Ovary (tissue), 9 donors: ENCODE measurements around the gene WRNIP1. TPM values are rescaled to one million over a fixed set of nuclear protein-coding genes. Genes with fewer than 3 reads are reported as not detected.
A peak's percentile ranks its signal among the peaks of the same experiment; 100 is the strongest.

Source experiments
- DNase-seq, 5 donors: peaks; one replicate each; pipeline ENCODE4 v3.0.0-alpha.2; 2019 to 2020
- H3K27ac ChIP-seq, 2 donors: fragments of 200-600 bp; one replicate each; pipeline versions ENCODE4 v1.5.1 to v1.8.0; 2019 to 2022
- H3K27me3 ChIP-seq: fragments of 200-600 bp; one replicate; pipeline ENCODE4 v1.8.0; 2022
- H3K36me3 ChIP-seq: fragments of 200-600 bp; sonication (generic); one replicate; pipeline ENCODE4 v1.5.1; 2019
- H3K4me1 ChIP-seq: one replicate; pipeline ENCODE4 v1.8.1; 2013; ENCODE audit warnings: mild to moderate bottlenecking, moderate library complexity; ENCODE audit not compliant: insufficient read depth
- H3K4me3 ChIP-seq: fragments of 200-600 bp; sonication (generic); one replicate; pipeline ENCODE4 v1.5.1; 2017
- H3K9me3 ChIP-seq, 2 donors: fragments of 200-600 bp in 1 of 2; sonication (generic) in 1 of 2; one replicate each; pipeline versions ENCODE4 v1.5.1 to v1.8.1; 2013 to 2019; ENCODE audit warnings: mild to moderate bottlenecking in 1 of 2, moderate library complexity in 1 of 2
- EP300 ChIP-seq: sonication (generic); formaldehyde crosslinking; IDR thresholded peaks from one replicate; pipeline ENCODE4 v1.6.1; 2017; ENCODE audit warnings: antibody characterized with exemption
- POLR2A ChIP-seq: fragments of 450-650 bp; IDR thresholded peaks from one replicate; pipeline ENCODE4 v1.6.1; 2017; ENCODE audit warnings: antibody characterized with exemption, mild to moderate bottlenecking, moderate library complexity
- WGBS, 3 donors: extraction: QIAGEN DNeasy Blood & Tissue Kit in 1 of 3; methylation state at CpG; one replicate each; pipeline versions ENCODE4 v1.1.5 to v1.1.7; 2013 to 2017; 5-methylcytosine and 5-hydroxymethylcytosine counted together
- intact Hi-C, 4 donors: fragments of 100-400 bp; cut with DNase I; formaldehyde crosslinking; loops; one replicate each; pipeline versions ENCODE4 v1.11.0 to v1.15.1; 2022 to 2023
- polyA plus RNA-seq, 2 donors: library from polyadenylated mRNA; stranded (reverse); fragments of 200-250 nt in 1 of 2; fragments of 350-450 nt in 1 of 2; fragmentation: Illumina TruSeq in 1 of 2; extraction: RNeasy Lipid Tissue Mini Kit (QIAGEN cat#74804) in 1 of 2; gene quantifications; one replicate each; pipeline ENCODE4 v1.2.3, GENCODE V29; 2013 to 2014
- total RNA-seq, 7 donors: library from RNA; depleted of rRNA in 2 of 7; stranded (reverse); fragments of >200 nt in 2 of 7; fragmentation: NEBNext Ultra II Directional in 3 of 7; extraction: Animal tissue kit (Norgen Biotek cat#: 25700) in 3 of 7; gene quantifications; one replicate each; pipeline versions ENCODE4 v1.1.0 to v1.2.4, GENCODE V29; 2016 to 2023
- TF ChIP-seq, protein P1 (sequence below), 3 donors: fragments of 450-650 bp in 2 of 3; fragments of 200-600 bp in 1 of 3; IDR thresholded peaks; one replicate each; pipeline versions ENCODE4 v1.5.1 to v1.8.0; 2016 to 2022; ENCODE audit warnings: antibody characterized with exemption in 3 of 3, mild to moderate bottlenecking in 1 of 3
- donor health status: DM: no; HTN: no; CAD: no; lungs with moderate emphysema.
- donor health status: DM: no; HTN: no; CAD: no.
- donor health status: Bipolar disorder and iron deficiency.
- donor health status: DM: yes; HTN: yes; CAD: no.
- donor health status: DM: no; HTN: no; CAD: no.
- donor health status: DM: yes; HTN: yes; CAD: no.

Gene WRNIP1
- total and polyA plus RNA-seq, 9 donors, result 30.4 to 73.4 (median 34.6) TPM

- Histone ChIP-seq H3K4me1 (peaks cover 5% of the 10 kb centered on the region), H3K4me3 (no peak overlapping the region), H3K27me3 (no peaks in the 10 kb centered on the region), H3K27ac (no peak overlapping the region), H3K9me3 (no peaks in the 10 kb centered on the region), H3K36me3 (no peaks in the 10 kb centered on the region)
- 23 to 33% (median 29%) methylated on average over 5 of the region's 5 CpGs for WGBS, 3 donors
- peak in 2 of 5 donors; percentile 24 to 43 for DNase-seq
- intact Hi-C loops, result no loop called here
- no peak for TF ChIP-seq POLR2A
- TF ChIP-seq, protein P1, sequence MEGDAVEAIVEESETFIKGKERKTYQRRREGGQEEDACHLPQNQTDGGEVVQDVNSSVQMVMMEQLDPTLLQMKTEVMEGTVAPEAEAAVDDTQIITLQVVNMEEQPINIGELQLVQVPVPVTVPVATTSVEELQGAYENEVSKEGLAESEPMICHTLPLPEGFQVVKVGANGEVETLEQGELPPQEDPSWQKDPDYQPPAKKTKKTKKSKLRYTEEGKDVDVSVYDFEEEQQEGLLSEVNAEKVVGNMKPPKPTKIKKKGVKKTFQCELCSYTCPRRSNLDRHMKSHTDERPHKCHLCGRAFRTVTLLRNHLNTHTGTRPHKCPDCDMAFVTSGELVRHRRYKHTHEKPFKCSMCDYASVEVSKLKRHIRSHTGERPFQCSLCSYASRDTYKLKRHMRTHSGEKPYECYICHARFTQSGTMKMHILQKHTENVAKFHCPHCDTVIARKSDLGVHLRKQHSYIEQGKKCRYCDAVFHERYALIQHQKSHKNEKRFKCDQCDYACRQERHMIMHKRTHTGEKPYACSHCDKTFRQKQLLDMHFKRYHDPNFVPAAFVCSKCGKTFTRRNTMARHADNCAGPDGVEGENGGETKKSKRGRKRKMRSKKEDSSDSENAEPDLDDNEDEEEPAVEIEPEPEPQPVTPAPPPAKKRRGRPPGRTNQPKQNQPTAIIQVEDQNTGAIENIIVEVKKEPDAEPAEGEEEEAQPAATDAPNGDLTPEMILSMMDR (IDR thresholded peaks at IDR 0.05), result no peak
- TF ChIP-seq EP300, result no peak
These were observed 32.6 kb upstream of the WRNIP1 start for GRCh38 chr6:2732503-2733089.

GRCh38 chr6:2733324-2733723 is 31.9 kb upstream of the WRNIP1 start:
- Histone ChIP-seq H3K36me3 (no peaks in the 10 kb centered on the region), H3K9me3 (no peaks in the 10 kb centered on the region), H3K27ac (no peak overlapping the region), H3K4me3 (no peak overlapping the region), H3K27me3 (no peaks in the 10 kb centered on the region), H3K4me1 (peaks cover 5% of the 10 kb centered on the region)
- WGBS, 3 donors, result 88 to 91% (median 89%) methylated on average over 5 of the region's 5 CpGs
- intact Hi-C loops, result no loop called here
- DNase-seq, result no peak
- TF ChIP-seq, protein P1 (IDR thresholded peaks at IDR 0.05), result no peak
- TF ChIP-seq POLR2A (no peak), EP300 (no peak)

DNA sequence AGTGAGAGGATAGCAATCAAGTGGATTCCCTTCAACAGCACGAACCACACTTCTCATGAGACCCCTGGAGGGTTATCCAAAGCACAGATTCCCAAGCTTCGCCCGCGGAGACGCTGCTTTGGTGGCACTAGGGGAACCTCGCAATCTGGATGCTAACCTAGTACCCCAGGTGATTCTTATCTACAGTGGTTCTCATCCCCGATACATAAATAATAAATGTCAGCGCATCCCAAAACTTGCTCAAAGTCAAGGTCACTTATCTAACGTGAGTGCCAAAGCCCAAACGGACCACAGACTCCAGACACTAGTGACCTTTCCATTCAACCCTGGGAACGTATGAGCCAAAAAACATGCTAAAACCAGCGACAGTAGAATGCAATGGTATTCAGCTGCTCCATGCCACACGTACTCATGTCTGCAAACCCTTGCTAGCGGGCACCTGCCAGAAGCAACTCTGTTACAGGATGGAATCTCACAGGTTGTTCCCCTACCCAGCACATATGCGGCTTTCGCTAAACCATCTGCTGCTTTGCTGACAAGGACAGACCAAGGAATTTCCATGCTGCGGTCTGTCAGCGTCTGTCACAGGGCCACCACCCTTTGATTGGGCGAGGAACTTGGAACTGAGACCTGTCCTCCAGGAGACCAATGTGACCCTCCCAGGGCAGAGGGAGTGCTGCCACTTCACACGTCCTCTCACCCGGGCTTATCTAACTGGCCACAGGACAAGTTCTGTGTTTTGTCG is 31.3 kb upstream of the WRNIP1 start:
- TF ChIP-seq EP300 (no peak), POLR2A (no peak)
- TF ChIP-seq, protein P1 (IDR thresholded peaks at IDR 0.05), result no peak
- H3K4me1 ChIP-seq, result peaks cover 5% of the 10 kb centered on the region
- intact Hi-C loops, result no loop called here

GRCh38 chr6:2734488-2735166 is 30.6 kb upstream of the WRNIP1 start:
- H3K27ac ChIP-seq, result no peak overlapping the region
- no peaks in the 10 kb centered on the region for H3K9me3 ChIP-seq
- peaks cover 5% of the 10 kb centered on the region for H3K4me1 ChIP-seq
- TF ChIP-seq, protein P1 (IDR thresholded peaks at IDR 0.05), result no peak
- TF ChIP-seq EP300, result no peak
- TF ChIP-seq POLR2A, result no peak
- H3K36me3 ChIP-seq, result no peaks in the 10 kb centered on the region
- no peak overlapping the region for H3K4me3 ChIP-seq
- WGBS, 3 donors, result 81 to 90% (median 83%) methylated on average over 2 of the region's 2 CpGs
- no peaks in the 10 kb centered on the region for H3K27me3 ChIP-seq
- no peak for DNase-seq
- intact Hi-C loops, result no loop called here

More for the DNA sequence above, 31.3 kb upstream of the WRNIP1 start:
- no peak for DNase-seq
- Histone ChIP-seq H3K4me3 (no peak overlapping the region), H3K27me3 (no peaks in the 10 kb centered on the region), H3K27ac (no peak overlapping the region), H3K9me3 (no peaks in the 10 kb centered on the region), H3K36me3 (no peaks in the 10 kb centered on the region)
- 80 to 87% (median 81%) methylated on average over 22 of the region's 22 CpGs for WGBS, 3 donors
